K562 (cell line): ENCODE measurements around the gene NCKIPSD. TPM values are rescaled to one million over a fixed set of nuclear protein-coding genes. Genes with fewer than 3 reads are reported as not detected.

ENCODE experiments used
- ATAC-seq: fragments of 200-7000 bp; cut with Tn5 transposase; 3 replicates; pipeline ENCODE4 v1.9.1; 2020; ENCODE audit warnings: moderate library complexity
- BruUV-seq: library from RNA; stranded (reverse); fragments of 400-500 nt; replicated peaks from 2 replicates; lab custom pipeline; 2021; lab: Mats Ljungman, UMichigan
- CTCF ChIA-PET: fragments of 300-600 bp; formaldehyde crosslinking; extraction: SDS; loops from one replicate; lab custom pipeline; 2021; ENCODE audit warnings: low intra/inter-chr PET ratio; lab: Yijun Ruan, JAX
- POLR2A ChIA-PET: fragments of 300-600, 350-650 bp; sonication (Branson Sonifier 250); formaldehyde crosslinking; extraction: SDS; loops from one replicate; lab custom pipeline; 2021; ENCODE audit warnings: antibody characterized with exemption, inconsistent platforms; lab: Yijun Ruan, JAX
- DNase-seq, 4 experiments: peaks; one replicate each; pipeline versions ENCODE4 v3.0.0 to v3.0.0-alpha.2; 2011 to 2018; ENCODE audit warnings: low spot score in 3 of 4, mixed read lengths in 3 of 4; ENCODE audit errors: extremely low read depth in 1 of 4
- FAIRE-seq: peaks from 2 replicates; lab custom pipeline; 2011; peaks lifted over from hg19 to GRCh38; lab: Jason Lieb, UNC
- H2AFZ ChIP-seq: 2 replicates; pipeline ENCODE4 v1.6.0; 2011; ENCODE audit warnings: low read depth, low read length, control low read depth, inconsistent platforms
- H3K27ac ChIP-seq: fragments of 200-600 bp; 3 replicates; pipeline ENCODE4 v1.8.0; 2011; ENCODE audit warnings: low read depth, mild to moderate bottlenecking, control low read depth, inconsistent platforms, low read length, moderate library complexity, mixed read lengths; ENCODE audit errors: extremely low read depth
- H3K27me3 ChIP-seq, 2 experiments: fragments of 300-600 bp in 1 of 2; 2 replicates in 1 of 2; 3 replicates in 1 of 2; pipeline versions ENCODE4 v1.6.0 to v1.8.0; 2011; ENCODE audit warnings: inconsistent platforms in 2 of 2, low read length in 2 of 2, mild to moderate bottlenecking in 1 of 2, mixed read lengths in 1 of 2, moderate library complexity in 1 of 2; ENCODE audit not compliant: control insufficient read depth in 2 of 2, insufficient read depth in 2 of 2
- H3K36me3 ChIP-seq: fragments of 300-600 bp; 3 replicates; pipeline ENCODE4 v1.8.0; 2011; ENCODE audit warnings: mild to moderate bottlenecking, low read length, inconsistent platforms; ENCODE audit not compliant: control insufficient read depth, insufficient read depth
- H3K4me1 ChIP-seq, 2 experiments: fragments of 200-600 bp in 1 of 2; replicated peaks in 1 of 2; 2 replicates in 1 of 2; 3 replicates in 1 of 2; pipeline versions ENCODE4 v1.5.1 to v1.8.0; 2011; ENCODE audit warnings: inconsistent platforms in 2 of 2, low read length in 2 of 2, mild to moderate bottlenecking in 1 of 2, mixed read lengths in 1 of 2, moderate library complexity in 1 of 2; ENCODE audit not compliant: control insufficient read depth in 2 of 2, insufficient read depth in 2 of 2
- H3K4me2 ChIP-seq: 2 replicates; pipeline ENCODE4 v1.6.1; 2011; ENCODE audit warnings: low read length, control low read depth, inconsistent platforms, mixed read lengths; ENCODE audit not compliant: insufficient read depth
- H3K4me3 ChIP-seq: fragments of 200-600 bp; sonication (generic), shearing (Covaris generic); 2 replicates; pipeline ENCODE4 v1.5.1; 2016; ENCODE audit warnings: control low read depth, inconsistent platforms
- H3K79me2 ChIP-seq: fragments of 200-600 bp; 3 replicates; pipeline ENCODE4 v1.8.0; 2011; ENCODE audit warnings: low read length, inconsistent platforms; ENCODE audit not compliant: control insufficient read depth, insufficient read depth
- H3K9ac ChIP-seq, 2 experiments: 2 replicates each; pipeline versions ENCODE4 v1.6.0 to v1.6.1; 2011; ENCODE audit warnings: low read depth in 2 of 2, low read length in 2 of 2, control low read depth in 1 of 2, inconsistent platforms in 1 of 2, mild to moderate bottlenecking in 1 of 2, mixed read lengths in 1 of 2; ENCODE audit not compliant: insufficient read depth in 1 of 2
- H3K9me1 ChIP-seq: one replicate; pipeline ENCODE4 v1.6.0; 2011; ENCODE audit warnings: inconsistent platforms, mild to moderate bottlenecking, low read length, moderate library complexity; ENCODE audit not compliant: control insufficient read depth, insufficient read depth
- H3K9me3 ChIP-seq: replicated peaks from 2 replicates; pipeline ENCODE4 v1.5.1; 2011; ENCODE audit warnings: low read depth, low read length, inconsistent platforms; ENCODE audit not compliant: control insufficient read depth, insufficient read depth
- H4K20me1 ChIP-seq: replicated peaks from 2 replicates; pipeline ENCODE4 v1.6.1; 2011; ENCODE audit warnings: low read length, inconsistent platforms, mixed read lengths; ENCODE audit not compliant: control insufficient read depth, insufficient read depth
- BCLAF1 ChIP-seq, 2 experiments: fragments of 450-650 bp in 1 of 2; IDR thresholded peaks; 2 replicates each; pipeline ENCODE4 v1.6.1; 2011 to 2017; ENCODE audit warnings: low read depth in 2 of 2, antibody characterized with exemption in 1 of 2, borderline replicate concordance in 1 of 2, low read length in 1 of 2, mild to moderate bottlenecking in 1 of 2, mixed read lengths in 1 of 2; ENCODE audit not compliant: control insufficient read depth in 1 of 2
- DMBX1 ChIP-seq: fragments of 250-450 bp; sonication (Bioruptor Pico); IDR thresholded peaks from 2 replicates; pipeline ENCODE4 v1.8.0; 2022; ENCODE audit warnings: inconsistent platforms, mild to moderate bottlenecking, moderate library complexity, borderline replicate concordance
- FOXJ2 ChIP-seq: fragments of 200-800 bp; sonication (Bioruptor generic); IDR thresholded peaks from 2 replicates; pipeline ENCODE4 v1.6.1; 2016; ENCODE audit warnings: missing genetic modification characterization, missing compliant biosample characterization
- KLF1 ChIP-seq: fragments of 450-650 bp; IDR thresholded peaks from 2 replicates; pipeline ENCODE4 v1.6.1; 2016; ENCODE audit warnings: missing genetic modification characterization, missing compliant biosample characterization
- NFRKB ChIP-seq: fragments of 450-650 bp; IDR thresholded peaks from 2 replicates; pipeline ENCODE4 v1.6.1; 2016; ENCODE audit warnings: low read depth
- SLC30A9 ChIP-seq: fragments of 250-450 bp; sonication (Bioruptor Pico); IDR thresholded peaks from 2 replicates; pipeline ENCODE4 v1.8.0; 2022; ENCODE audit warnings: mild to moderate bottlenecking, moderate library complexity
- ZBTB40 ChIP-seq, 2 experiments: fragments of 450-650 bp in 1 of 2; sonication (generic) in 1 of 2; formaldehyde crosslinking in 1 of 2; IDR thresholded peaks; 2 replicates each; pipeline versions ENCODE4 v1.7.1 to v1.9.0; 2016 to 2022; ENCODE audit warnings: inconsistent platforms in 1 of 2, mild to moderate bottlenecking in 1 of 2, missing genetic modification reagents in 1 of 2
- ZKSCAN8 ChIP-seq: fragments of 200-800 bp; sonication (Bioruptor generic); IDR thresholded peaks from 2 replicates; pipeline ENCODE4 v1.6.1; 2016; ENCODE audit warnings: missing genetic modification characterization, missing compliant biosample characterization
- ZNF445 ChIP-seq: fragments of 250-450 bp; sonication (Bioruptor Pico); IDR thresholded peaks from 2 replicates; pipeline ENCODE4 v1.4.0; 2020; ENCODE audit warnings: low read depth, mild to moderate bottlenecking, moderate library complexity
- ZNF75A ChIP-seq: fragments of 450-650 bp; formaldehyde crosslinking; IDR thresholded peaks from 2 replicates; pipeline ENCODE4 v1.4.0; 2020; ENCODE audit warnings: mild to moderate bottlenecking
- WGBS: fragments of 100-300 bp; shearing (Covaris generic); methylation state at CpG from one replicate; pipeline ENCODE4 v1.1.6; 2016; ENCODE audit warnings: low coverage, mixed read lengths; ENCODE audit not compliant: insufficient coverage; ENCODE audit errors: missing lambda C conversion rate; 5-methylcytosine and 5-hydroxymethylcytosine counted together
- in situ Hi-C: fragments of 300-500 bp; cut with MboI; formaldehyde crosslinking; loops from 4 replicates; pipeline ENCODE4 v1.15.0; 2018; ENCODE audit warnings: inconsistent platforms, mixed read lengths
- intact Hi-C: fragments of 100-400 bp; cut with micrococcal nuclease; formaldehyde crosslinking; loops from 2 replicates; pipeline ENCODE4 v1.14.2; 2022
- polyA plus RNA-seq, 8 experiments: library from polyadenylated mRNA; depleted of rRNA in 4 of 8; stranded (reverse) in 5 of 8; unstranded in 3 of 8; fragments of >200 nt; fragmentation: Nextera tagmentation in 2 of 8; fragmentation: Illumina TruSeq in 1 of 8; extraction: Ambion mirVana in 2 of 8; extraction: Trizol in 1 of 8; gene quantifications; 2 replicates each; pipeline versions ENCODE4 v1.2.1 to v1.2.3, GENCODE V29; 2011 to 2014; ENCODE audit warnings: inconsistent platforms in 1 of 8, missing spikeins in 1 of 8
- total RNA-seq, 7 experiments: library from RNA; depleted of rRNA in 6 of 7; stranded (reverse); fragments of >200 nt in 6 of 7; fragmentation: Illumina TruSeq in 2 of 7; extraction: Trizol in 2 of 7; gene quantifications; 2 replicates each; pipeline versions ENCODE4 v1.2.1 to v1.2.3, GENCODE V29; 2011 to 2021; ENCODE audit warnings: low replicate concordance in 1 of 7

NCKIPSD gene
- total and polyA plus RNA-seq, 9 of the 15 experiments (the other 6 are each of a cell fraction or from before 2014, with no cell fraction given) = 0.49 to 24.4 (median 12.3) TPM

GRCh38 chr3:48650723-48651122, 35.0 kb downstream of the NCKIPSD start:
- Histone ChIP-seq H3K36me3 (no peaks in the 10 kb centered on the region), H3K27ac (no peak overlapping the region), H3K9me3 (no peaks in the 10 kb centered on the region), H3K9ac (peak overlapping the region in 1 of 2 experiments; percentile 45; a peak in 1 of 4 replicates), H2AFZ (no peak overlapping the region), H3K79me2 (no peaks in the 10 kb centered on the region), H3K27me3 (no peaks in the 10 kb centered on the region), H3K4me3 (no peak overlapping the region), H3K9me1 (no peaks in the 10 kb centered on the region), H3K4me1 (peaks cover 0 to 22% of the 10 kb centered on the region in 2 experiments; a peak in 2 of 5 replicates), H4K20me1 (no peaks in the 10 kb centered on the region), H3K4me2 (no peak overlapping the region)
- no peak for ATAC-seq
- no peak for FAIRE-seq
- in situ Hi-C loops (no loop called here), intact Hi-C loops (no loop called here)
- DNase-seq = no peak
- no TSS peak for BruUV-seq
- ChIA-PET CTCF (no interaction called here), POLR2A (interaction anchor here (0.9 kb wide), 1 partner anchor 15 kb away, joined by 3 read pairs; the partner anchor contains the start of gene SLC26A6)
- WGBS = 16% methylated on average over 7 of the region's 12 CpGs
- TF ChIP-seq ZNF75A (CRISPR knock-in tag) (no peak), ZNF445 (CRISPR knock-in tag) (no peak), DMBX1 (CRISPR knock-in tag) (no peak), SLC30A9 (CRISPR knock-in tag) (no peak), FOXJ2 (tag) (no peak), ZBTB40 (IDR thresholded peaks at IDR 0.05) (no peak), ZBTB40 (CRISPR knock-in tag; IDR thresholded peaks at IDR 0.05) (no peak), NFRKB (no peak), KLF1 (tag) (no peak), ZKSCAN8 (CRISPR knock-in tag) (no peak), BCLAF1 (IDR thresholded peaks at IDR 0.05; ENCODE audit: borderline replicate concordance in 1 of 2, control insufficient read depth in 1 of 2, low read depth in 2 of 2, low read length in 1 of 2) (no peak)
